ENCODE measurements around the gene TBCC. TPM values are rescaled to one million over a fixed set of nuclear protein-coding genes. Genes with fewer than 3 reads are reported as not detected.

TBCC gene
- total RNA-seq, 1 experiment from 2014 or later, result 24.7 TPM

DNA sequence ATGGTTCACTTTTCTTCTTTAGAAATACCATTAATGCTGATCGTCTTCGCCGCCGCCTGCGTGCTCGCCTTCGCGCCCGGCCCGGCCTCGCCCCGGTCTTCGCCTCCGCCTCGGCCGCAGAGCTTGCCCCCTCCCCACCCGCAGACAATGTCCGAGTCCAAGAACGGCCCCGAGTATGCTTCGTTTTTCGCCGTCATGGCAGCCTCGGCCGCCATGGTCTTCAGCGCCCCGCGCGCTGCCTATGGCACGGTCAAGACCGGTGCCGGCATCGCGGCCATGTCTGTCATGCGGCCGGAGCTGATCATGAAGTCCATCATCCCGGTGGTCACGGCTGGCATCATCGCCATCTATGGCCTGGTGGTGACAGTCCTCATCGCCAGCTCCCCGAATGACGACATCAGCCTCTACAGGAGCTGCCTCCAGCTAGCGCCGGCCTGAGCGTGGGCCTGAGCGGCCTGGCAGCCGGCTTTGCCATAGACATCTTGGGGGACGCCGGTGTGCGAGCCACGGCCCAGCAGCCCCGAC lies 18.8 kb downstream of the TBCC start (continued):
- TF ChIP-seq, protein P1, sequence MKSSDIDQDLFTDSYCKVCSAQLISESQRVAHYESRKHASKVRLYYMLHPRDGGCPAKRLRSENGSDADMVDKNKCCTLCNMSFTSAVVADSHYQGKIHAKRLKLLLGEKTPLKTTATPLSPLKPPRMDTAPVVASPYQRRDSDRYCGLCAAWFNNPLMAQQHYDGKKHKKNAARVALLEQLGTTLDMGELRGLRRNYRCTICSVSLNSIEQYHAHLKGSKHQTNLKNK (CRISPR knock-in tag; IDR thresholded peaks at IDR 0.05), result no peak
- TF ChIP-seq ZNF423 (CRISPR knock-in tag; IDR thresholded peaks at IDR 0.05) (no peak), NFE2L1 (CRISPR knock-in tag; IDR thresholded peaks at IDR 0.05) (no peak)
- TF ChIP-seq, protein P2, sequence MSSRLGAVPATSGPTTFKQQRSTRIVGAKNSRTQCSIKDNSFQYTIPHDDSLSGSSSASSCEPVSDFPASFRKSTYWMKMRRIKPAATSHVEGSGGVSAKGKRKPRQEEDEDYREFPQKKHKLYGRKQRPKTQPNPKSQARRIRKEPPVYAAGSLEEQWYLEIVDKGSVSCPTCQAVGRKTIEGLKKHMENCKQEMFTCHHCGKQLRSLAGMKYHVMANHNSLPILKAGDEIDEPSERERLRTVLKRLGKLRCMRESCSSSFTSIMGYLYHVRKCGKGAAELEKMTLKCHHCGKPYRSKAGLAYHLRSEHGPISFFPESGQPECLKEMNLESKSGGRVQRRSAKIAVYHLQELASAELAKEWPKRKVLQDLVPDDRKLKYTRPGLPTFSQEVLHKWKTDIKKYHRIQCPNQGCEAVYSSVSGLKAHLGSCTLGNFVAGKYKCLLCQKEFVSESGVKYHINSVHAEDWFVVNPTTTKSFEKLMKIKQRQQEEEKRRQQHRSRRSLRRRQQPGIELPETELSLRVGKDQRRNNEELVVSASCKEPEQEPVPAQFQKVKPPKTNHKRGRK (CRISPR knock-in tag; IDR thresholded peaks at IDR 0.05; ENCODE audit: borderline replicate concordance), result no peak

DNA sequence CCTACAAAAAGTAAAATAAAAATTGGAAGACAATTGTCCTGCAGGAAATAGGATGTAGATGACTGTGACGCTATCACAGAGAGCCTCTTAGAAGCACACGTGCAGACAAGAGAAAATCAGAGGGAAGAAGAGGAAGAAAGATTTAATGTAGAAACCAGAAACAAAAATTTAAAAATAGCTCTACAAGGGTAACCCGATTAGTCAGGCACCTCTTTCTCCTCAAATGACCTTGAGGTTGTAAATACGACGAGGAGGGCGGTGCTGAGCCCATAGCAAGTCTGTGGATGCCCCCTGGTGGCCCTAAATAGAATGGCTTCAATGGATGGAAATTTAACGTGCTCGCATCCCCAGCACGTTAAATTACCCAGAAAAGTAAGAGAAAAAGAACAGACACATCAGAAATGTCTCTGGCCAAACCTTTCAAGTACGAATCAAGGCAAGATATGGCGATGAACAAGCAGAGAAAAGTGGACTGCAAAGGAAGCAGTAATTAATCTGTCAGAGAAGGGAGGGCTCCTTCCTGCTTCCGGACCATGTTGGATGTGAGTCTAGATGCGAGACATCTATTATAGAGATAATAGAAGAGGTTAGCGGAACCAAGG lies 19.3 kb downstream of the TBCC start:
- DNase-seq (ENCODE audit: low spot score) (peak; percentile 58), ATAC-seq (peak; percentile 93)
- Mint-ChIP-seq H3K36me3 (no peaks in the 10 kb centered on the region), H3K27me3 (ENCODE audit: low read depth) (no peaks in the 10 kb centered on the region; the same call in 1 of the 2 replicates), H3K27ac (peak overlapping the region; percentile 25; the same call in 1 of the 2 replicates), H3K9me3 (no peaks in the 10 kb centered on the region), H3K4me3 (no peak overlapping the region), H3K4me1 (peaks cover 9% of the 10 kb centered on the region)
- CTCF ChIA-PET, result interaction anchor here (0.7 to 3.2 kb wide), 23 partner anchors 11 to 532 kb away, joined by 3 to 46 read pairs (median 4); partner anchors contain the start of genes RPL7L1 and TBCC
- POLR2A ChIA-PET, result interaction anchor here (0.5 to 1.3 kb wide), 4 partner anchors 22 to 164 kb away, joined by 3 to 4 read pairs (median 3); a partner anchor contains a TSS
- TF ChIP-seq, protein P3, sequence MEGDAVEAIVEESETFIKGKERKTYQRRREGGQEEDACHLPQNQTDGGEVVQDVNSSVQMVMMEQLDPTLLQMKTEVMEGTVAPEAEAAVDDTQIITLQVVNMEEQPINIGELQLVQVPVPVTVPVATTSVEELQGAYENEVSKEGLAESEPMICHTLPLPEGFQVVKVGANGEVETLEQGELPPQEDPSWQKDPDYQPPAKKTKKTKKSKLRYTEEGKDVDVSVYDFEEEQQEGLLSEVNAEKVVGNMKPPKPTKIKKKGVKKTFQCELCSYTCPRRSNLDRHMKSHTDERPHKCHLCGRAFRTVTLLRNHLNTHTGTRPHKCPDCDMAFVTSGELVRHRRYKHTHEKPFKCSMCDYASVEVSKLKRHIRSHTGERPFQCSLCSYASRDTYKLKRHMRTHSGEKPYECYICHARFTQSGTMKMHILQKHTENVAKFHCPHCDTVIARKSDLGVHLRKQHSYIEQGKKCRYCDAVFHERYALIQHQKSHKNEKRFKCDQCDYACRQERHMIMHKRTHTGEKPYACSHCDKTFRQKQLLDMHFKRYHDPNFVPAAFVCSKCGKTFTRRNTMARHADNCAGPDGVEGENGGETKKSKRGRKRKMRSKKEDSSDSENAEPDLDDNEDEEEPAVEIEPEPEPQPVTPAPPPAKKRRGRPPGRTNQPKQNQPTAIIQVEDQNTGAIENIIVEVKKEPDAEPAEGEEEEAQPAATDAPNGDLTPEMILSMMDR (IDR thresholded peaks at IDR 0.05), result peak; percentile 88
- TF ChIP-seq ESRRA (CRISPR knock-in tag; IDR thresholded peaks at IDR 0.05; ENCODE audit: borderline replicate concordance), result peak; percentile 93
- TF ChIP-seq IRF2 (CRISPR knock-in tag; IDR thresholded peaks at IDR 0.05; ENCODE audit: borderline replicate concordance, low read depth), result no peak
- TF ChIP-seq, protein P4, sequence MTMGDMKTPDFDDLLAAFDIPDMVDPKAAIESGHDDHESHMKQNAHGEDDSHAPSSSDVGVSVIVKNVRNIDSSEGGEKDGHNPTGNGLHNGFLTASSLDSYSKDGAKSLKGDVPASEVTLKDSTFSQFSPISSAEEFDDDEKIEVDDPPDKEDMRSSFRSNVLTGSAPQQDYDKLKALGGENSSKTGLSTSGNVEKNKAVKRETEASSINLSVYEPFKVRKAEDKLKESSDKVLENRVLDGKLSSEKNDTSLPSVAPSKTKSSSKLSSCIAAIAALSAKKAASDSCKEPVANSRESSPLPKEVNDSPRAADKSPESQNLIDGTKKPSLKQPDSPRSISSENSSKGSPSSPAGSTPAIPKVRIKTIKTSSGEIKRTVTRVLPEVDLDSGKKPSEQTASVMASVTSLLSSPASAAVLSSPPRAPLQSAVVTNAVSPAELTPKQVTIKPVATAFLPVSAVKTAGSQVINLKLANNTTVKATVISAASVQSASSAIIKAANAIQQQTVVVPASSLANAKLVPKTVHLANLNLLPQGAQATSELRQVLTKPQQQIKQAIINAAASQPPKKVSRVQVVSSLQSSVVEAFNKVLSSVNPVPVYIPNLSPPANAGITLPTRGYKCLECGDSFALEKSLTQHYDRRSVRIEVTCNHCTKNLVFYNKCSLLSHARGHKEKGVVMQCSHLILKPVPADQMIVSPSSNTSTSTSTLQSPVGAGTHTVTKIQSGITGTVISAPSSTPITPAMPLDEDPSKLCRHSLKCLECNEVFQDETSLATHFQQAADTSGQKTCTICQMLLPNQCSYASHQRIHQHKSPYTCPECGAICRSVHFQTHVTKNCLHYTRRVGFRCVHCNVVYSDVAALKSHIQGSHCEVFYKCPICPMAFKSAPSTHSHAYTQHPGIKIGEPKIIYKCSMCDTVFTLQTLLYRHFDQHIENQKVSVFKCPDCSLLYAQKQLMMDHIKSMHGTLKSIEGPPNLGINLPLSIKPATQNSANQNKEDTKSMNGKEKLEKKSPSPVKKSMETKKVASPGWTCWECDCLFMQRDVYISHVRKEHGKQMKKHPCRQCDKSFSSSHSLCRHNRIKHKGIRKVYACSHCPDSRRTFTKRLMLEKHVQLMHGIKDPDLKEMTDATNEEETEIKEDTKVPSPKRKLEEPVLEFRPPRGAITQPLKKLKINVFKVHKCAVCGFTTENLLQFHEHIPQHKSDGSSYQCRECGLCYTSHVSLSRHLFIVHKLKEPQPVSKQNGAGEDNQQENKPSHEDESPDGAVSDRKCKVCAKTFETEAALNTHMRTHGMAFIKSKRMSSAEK (CRISPR knock-in tag; IDR thresholded peaks at IDR 0.05; ENCODE audit: borderline replicate concordance), result no peak

DNA sequence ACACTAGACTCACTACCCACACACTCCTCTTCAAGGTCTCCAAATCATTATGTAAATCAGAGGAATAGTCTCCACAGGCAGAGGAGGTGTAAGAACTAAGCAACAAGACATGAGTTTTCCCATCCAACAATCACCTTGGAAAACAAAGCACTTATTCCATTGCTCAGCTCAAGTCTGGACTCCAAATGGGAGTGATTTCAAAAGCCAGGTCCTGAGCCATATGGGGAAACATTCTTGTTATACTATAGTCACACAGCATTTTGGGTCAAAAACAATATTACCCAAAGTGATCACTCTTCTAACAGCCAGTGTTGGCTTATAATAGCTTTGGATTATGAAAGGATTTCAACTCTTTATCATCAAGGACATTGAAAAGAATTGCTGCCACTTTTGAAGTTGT lies 19.9 kb downstream of the TBCC start:
- H3K27ac Mint-ChIP-seq, result peak overlapping the region; percentile 25; the same call in 1 of the 2 replicates
- no peaks in the 10 kb centered on the region; the same call in 1 of the 2 replicates for H3K27me3 Mint-ChIP-seq (ENCODE audit: low read depth)
- H3K36me3 Mint-ChIP-seq, result no peaks in the 10 kb centered on the region
- H3K4me3 Mint-ChIP-seq, result no peak overlapping the region
- ATAC-seq, result no peak
- CTCF ChIA-PET, result interaction anchor here (0.7 to 3.2 kb wide), 21 partner anchors 10 to 532 kb away, joined by 3 to 46 read pairs (median 5); partner anchors contain the start of gene TBCC
- no peak for DNase-seq (ENCODE audit: low spot score)
- POLR2A ChIA-PET, result interaction anchor here (0.6 kb wide), 2 partner anchors 142 to 153 kb away, joined by 3 read pairs; partner anchors contain the start of gene RPL7L1
- no peak for TF ChIP-seq ZNF423 (CRISPR knock-in tag; IDR thresholded peaks at IDR 0.05)
- peaks cover 9% of the 10 kb centered on the region for H3K4me1 Mint-ChIP-seq
- no peaks in the 10 kb centered on the region for H3K9me3 Mint-ChIP-seq

DNA sequence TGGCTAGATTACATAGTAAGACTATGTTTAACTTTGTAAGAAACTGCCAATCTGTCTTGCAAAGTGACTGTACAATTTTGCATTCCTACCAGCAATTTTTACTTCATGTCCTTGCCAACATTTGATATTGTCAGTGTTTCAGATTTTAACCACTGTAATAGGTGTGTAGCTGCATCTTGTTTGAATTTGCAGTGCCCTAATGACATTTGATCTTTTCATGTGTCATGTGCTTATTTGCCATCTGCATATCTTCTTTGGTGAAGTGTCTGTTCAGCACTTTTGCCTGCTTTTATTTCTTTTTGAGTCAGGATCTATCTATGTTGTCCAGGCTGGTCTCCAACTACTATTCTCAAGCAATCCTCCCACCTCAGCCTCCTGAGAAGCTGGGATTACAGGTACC lies 21.1 kb downstream of the TBCC start:
- Mint-ChIP-seq H3K36me3 (no peaks in the 10 kb centered on the region), H3K27ac (no peak overlapping the region), H3K4me3 (no peak overlapping the region), H3K4me1 (peaks cover 9% of the 10 kb centered on the region), H3K27me3 (ENCODE audit: low read depth) (no peaks in the 10 kb centered on the region; the same call in 1 of the 2 replicates), H3K9me3 (no peaks in the 10 kb centered on the region)
- ATAC-seq, result no peak
- ChIA-PET POLR2A (interaction anchor here (0.6 kb wide), 1 partner anchor 187 kb away, joined by 6 read pairs; no protein-coding TSS in a partner anchor), CTCF (interaction anchor here (2.3 to 3.2 kb wide), 3 partner anchors 20 to 174 kb away, joined by 6 to 46 read pairs (median 26); no protein-coding TSS in a partner anchor)
- no peak for DNase-seq (ENCODE audit: low spot score)
- TF ChIP-seq NFATC4 (CRISPR knock-in tag; IDR thresholded peaks at IDR 0.05), result no peak
- TF ChIP-seq, protein P5, sequence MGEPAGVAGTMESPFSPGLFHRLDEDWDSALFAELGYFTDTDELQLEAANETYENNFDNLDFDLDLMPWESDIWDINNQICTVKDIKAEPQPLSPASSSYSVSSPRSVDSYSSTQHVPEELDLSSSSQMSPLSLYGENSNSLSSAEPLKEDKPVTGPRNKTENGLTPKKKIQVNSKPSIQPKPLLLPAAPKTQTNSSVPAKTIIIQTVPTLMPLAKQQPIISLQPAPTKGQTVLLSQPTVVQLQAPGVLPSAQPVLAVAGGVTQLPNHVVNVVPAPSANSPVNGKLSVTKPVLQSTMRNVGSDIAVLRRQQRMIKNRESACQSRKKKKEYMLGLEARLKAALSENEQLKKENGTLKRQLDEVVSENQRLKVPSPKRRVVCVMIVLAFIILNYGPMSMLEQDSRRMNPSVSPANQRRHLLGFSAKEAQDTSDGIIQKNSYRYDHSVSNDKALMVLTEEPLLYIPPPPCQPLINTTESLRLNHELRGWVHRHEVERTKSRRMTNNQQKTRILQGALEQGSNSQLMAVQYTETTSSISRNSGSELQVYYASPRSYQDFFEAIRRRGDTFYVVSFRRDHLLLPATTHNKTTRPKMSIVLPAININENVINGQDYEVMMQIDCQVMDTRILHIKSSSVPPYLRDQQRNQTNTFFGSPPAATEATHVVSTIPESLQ (CRISPR knock-in tag; IDR thresholded peaks at IDR 0.05), result no peak
- TF ChIP-seq NR3C1 (CRISPR knock-in tag; conservative IDR thresholded peaks at IDR 0.05; ENCODE audit: low read depth), result no peak
- no peak for TF ChIP-seq NFYB (CRISPR knock-in tag; conservative IDR thresholded peaks at IDR 0.05; ENCODE audit: low read depth)
- no peak for TF ChIP-seq ZNF232 (CRISPR knock-in tag; IDR thresholded peaks at IDR 0.05)
- TF ChIP-seq, protein P6, sequence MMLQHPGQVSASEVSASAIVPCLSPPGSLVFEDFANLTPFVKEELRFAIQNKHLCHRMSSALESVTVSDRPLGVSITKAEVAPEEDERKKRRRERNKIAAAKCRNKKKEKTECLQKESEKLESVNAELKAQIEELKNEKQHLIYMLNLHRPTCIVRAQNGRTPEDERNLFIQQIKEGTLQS (CRISPR knock-in tag; conservative IDR thresholded peaks at IDR 0.05), result no peak
- TF ChIP-seq NR2C2 (CRISPR knock-in tag; IDR thresholded peaks at IDR 0.05), result no peak
- no peak for TF ChIP-seq OVOL2 (CRISPR knock-in tag; IDR thresholded peaks at IDR 0.05; ENCODE audit: borderline replicate concordance)
